Measurements from ENCODE around the gene RAD18.

- TF ChIP-seq RAD21 (IDR thresholded peaks at IDR 0.05; ENCODE audit: low read depth) (no peak), YY1 (IDR thresholded peaks at IDR 0.05; ENCODE audit: low read depth) (no peak), CREB1 (IDR thresholded peaks at IDR 0.05; ENCODE audit: low read depth) (no peak), TAF1 (IDR thresholded peaks at IDR 0.05; ENCODE audit: low read depth) (no peak), FOXM1 (IDR thresholded peaks at IDR 0.05; ENCODE audit: borderline replicate concordance, low read depth) (no peak), CEBPB (IDR thresholded peaks at IDR 0.05) (no peak), NFIC (IDR thresholded peaks at IDR 0.05) (no peak)
These were observed 18.4 kb upstream of the RAD18 start for GRCh38 chr3:8981700-8982099.
